ENCODE data around the gene SUPT3H.

The SUPT3H gene

DNA sequence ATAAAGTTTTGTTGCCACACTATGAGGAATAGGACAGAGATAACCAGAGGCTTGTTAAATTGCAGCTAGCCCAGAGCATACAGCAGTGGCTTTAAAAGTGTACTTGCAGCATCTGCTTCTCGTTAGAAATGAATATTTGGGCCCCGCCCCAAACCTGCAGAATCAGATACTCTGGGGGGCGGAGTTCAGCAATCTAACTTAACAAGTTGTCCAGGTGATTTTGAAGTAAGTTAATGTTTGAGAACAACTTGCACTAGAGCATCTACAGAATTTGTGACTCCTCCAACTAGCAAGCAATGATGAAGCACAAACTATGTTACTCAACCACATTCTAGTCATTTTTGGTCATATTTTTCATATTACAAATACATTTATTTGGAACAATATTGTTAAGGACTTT is 10.6 kb upstream of the SUPT3H start:
- DNase-seq (ENCODE audit: low read depth), result no peak

DNA sequence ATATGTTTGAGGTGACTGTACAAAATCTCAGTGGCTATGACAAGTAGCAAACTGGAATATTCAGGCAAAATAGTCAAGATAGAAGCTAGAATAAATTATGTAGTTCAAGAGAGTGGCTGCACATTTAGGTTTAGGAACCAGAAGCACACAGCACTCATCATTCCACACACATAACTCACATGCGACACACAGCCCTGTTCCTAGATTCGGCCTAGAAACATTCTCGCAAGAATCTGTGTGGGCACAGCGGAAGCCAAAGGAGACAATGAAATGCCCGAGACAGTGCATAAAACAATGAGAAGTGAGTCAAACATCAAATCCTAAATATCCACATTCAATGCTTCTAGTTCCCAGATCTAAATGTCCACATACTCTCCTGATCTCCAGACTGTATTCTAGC is 9.5 kb upstream of the SUPT3H start:
- DNase-seq (ENCODE audit: low read depth), result no peak

DNA sequence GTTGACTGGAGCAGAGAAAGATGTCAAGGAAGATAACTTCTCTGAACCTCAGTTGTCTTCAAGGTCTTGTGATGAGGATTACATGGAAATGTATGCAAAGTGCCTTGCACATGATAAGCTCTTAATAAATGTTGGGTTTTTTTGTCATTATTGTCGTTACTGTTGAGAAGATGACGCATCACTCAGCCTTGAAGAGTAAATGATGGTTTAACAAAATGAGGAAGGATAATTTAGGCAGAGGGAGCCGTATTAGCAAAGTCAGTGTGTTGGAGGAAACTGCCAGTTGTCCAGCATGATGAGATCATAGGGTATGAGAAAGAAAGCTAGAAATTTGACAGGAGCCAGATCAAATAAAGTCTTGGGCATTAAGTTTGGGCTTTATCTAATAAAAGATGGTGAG is 8.8 kb upstream of the SUPT3H start:
- DNase-seq (ENCODE audit: low read depth), result no peak

DNA sequence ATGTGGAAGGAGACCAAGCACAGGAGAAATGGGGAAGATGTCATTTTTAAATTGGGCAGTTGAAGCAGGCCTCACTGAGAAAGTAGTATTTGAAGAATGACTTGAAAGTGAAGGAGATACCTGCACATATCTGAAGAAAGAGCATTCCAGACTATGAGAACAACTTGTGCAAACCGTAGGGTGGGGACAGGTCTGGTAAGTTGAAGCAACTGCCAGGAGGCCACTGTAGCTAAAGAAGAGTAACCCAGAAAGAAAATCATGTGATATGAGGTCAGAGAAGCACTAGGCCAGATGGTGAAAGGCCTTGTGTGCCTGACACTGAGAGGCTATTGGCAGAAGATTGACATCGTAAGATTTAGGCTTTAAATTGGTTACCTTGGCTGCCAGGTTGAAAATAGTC is 4.7 kb upstream of the SUPT3H start:
- no peak for DNase-seq (ENCODE audit: low read depth)

DNA sequence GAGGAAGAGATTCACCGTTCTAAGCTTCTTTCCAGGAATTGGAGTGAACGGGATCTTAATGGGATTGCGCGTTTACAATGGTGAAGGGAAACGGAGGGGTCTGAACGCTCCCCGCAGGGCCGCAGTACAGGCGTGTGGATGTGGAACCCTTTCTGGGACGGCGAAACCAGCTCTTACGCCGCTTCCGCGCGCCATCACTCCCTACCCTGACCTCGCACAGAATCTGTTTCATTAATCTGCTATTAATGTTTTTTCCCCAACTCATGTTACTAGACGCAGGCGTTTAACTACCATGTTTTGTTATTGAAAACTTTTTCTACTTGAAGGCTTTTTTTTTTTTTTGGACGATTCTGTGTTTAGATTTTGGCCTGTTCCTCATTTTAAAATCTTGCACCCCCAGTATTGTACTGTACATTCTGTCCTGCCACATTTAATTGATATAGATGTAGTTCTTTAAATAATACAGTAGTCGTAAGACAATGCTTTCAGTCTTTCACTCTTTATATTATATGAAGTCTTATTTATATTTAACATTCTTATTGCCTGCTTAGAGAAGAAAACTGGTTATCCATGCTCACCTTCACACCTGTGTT is 696 bp upstream of the SUPT3H start:
- DNase-seq (ENCODE audit: low read depth), result no peak

DNA sequence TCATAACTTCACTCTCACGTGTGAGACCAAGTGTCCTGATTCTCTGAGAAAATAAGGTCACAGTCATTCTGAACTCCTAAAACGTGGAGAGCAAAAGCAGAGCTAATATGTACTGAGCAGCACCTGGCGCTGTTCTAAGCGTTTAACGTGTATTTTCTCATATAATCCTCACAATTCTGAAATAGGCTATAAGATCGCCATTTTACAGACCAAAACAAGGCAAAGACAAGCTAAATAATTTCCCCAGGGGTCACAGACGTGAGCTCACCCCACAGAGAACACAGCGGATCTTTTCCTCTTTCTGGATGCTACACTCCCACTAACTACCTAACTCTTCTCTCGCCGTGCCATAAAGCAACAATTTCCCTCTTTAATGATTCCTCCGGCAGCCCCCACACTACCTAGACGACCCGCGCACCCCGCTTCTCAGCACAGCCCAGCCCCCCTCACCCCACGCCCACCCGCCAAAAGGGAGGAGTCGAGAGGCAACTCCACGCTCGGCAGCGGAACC is 636 bp downstream of the SUPT3H start:
- DNase-seq (ENCODE audit: low read depth), result no peak

DNA sequence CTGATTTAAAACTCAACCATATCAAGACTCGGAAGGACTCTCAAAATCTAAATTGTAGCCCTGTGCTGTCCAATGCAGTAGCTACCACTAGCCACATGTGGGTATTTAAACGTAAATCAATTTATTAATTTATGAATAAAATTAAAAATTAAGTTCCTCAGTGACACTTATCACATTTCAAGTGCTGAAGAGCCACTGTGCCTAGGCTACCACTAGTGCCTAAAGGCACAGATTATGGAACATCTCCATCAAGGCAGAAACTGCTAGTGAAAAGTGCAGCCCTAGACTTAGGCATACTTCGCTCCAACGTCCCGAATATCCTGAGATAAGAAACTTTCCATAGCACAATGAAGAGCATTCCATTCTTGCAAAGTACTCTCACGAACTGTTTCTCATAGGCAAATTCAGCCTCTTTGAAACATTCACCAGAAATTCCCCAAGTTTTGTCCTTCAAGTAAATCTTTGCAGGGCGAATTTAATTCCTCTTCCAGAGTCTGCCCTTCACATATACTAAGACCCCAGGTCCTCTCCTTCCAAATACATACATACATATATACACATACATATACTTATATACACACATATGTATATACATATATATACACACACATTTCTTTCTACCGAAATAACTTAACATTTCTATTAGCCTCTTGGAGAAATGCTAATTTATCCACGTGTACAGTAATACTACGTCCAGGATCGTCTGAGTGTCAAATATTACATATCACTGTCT is 1.3 kb downstream of the SUPT3H start:
- DNase-seq (ENCODE audit: low read depth), result no peak

DNA sequence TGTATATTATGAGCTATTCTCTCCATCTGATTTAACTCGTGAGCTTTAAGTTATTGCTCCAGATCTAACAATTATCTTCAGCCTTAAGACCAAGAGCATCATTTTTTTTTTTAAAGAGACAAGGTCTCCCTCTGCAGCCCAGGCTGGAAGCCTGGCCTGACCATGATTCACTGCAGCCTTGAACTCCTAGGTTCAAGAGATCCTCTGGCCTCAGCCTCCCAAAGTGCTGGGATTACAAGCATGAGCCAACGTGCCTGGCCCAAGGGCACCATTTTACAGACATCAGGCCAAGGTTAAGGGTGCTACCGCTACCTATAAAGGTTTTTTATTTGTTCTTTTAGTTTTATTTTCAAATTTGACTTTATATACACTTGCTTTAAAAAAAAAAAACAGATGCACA is 2.3 kb downstream of the SUPT3H start:
- no peak for DNase-seq (ENCODE audit: low read depth)

DNA sequence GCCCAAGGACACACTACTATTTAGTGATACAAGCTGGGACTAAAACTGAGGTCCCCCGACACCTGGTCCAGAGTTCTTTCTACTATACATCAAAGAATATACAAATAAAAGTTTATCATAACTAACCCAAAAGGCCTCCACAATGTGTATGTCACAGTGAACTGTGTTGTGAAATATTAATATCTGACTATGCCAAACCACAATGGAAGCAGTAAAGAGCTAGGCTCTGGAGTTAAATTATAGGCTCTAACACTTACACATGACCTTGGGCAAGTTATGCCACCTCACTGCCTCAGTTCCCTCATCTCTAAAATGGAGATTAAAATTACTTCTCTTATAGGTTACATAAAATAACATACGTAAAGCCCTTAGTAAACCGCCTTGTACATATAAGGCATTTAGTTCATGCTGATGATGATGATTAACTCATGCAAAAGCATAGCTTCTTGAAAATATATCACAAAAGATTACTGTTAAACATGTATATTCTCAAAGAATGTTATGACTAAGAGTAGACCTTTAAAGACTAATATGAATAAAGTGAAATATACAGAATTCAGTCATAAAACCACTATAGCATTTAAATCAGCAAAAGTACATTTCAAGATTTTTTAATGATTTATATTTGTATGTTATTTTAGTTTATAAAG is 5.7 kb downstream of the SUPT3H start:
- no peak for DNase-seq (ENCODE audit: low read depth)

DNA sequence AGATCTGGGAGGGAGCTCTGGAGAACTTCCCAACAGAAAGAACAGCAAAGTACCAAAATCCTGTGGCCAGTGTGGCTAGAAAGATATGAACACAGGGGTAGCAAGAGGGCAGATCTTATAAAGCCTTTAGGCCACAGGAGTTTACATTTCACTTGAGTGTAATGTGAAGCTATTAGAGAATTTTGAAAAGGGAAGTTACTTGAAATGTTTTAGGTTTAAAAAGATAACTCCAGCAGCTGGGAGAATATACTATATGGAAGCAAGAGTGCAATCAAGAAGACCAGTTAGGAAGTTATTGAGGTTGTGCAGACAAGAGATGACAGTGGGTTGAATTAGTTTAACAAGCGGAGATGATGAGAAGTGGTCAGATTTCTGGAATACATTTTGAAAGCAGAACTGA is 7.9 kb downstream of the SUPT3H start:
- no peak for DNase-seq (ENCODE audit: low read depth)

DNA sequence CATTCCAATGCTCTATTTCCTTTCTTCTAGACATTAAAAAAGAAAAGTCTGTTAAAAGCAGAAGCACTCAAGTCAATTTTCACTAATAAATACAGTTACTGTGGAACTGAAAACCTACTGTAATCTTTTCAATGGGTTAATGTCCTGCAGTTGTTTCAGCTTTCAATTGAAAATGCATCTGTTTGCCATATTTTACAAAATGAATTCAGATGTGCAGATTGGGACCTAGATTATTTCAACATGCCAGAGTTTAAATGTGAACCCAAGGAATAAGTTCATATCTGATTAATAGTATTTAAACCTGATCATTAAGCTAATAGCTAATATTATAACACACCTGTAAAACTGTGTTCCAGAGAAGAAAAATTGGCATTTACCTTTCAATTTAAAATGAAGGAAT is 9.7 kb downstream of the SUPT3H start:
- DNase-seq (ENCODE audit: low read depth), result no peak

DNA sequence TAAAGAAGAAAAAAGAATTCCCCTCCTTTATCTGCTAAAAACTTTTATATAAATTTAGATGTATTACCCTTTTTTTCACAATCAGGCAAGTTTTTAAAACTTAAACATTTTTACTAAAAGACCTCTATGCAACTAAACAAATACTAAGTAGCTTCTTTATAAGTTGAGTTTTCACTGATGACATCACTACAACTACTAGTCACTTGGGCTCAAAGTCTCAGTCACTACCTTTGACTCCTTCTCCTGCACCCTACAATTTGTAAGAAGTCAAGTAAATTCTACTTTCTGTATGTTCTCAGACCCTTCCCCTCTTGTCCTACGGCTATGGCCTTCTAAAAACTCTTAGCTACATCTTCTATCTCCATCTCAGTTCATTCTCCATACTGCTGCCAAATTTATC is 11.2 kb downstream of the SUPT3H start:
- DNase-seq (ENCODE audit: low read depth), result no peak

DNA sequence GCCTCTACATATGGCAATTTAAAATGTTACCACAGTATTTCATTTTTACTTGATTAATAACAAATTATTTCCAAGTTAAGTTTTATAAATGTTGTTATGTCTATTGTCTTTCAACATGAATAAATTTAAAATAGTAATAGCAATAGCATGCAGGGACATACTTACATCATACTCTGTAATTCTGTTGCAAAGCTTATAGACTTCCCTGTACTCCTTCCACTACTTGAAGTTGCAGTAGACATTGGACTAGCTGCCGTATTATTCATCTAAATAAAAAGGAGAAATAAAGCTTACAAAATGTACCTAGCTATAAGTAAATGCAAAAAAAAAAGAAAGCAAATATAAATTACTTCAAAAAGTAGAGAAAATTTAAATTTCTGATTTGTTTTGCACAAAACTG is 12.7 kb downstream of the SUPT3H start:
- DNase-seq (ENCODE audit: low read depth), result no peak

DNA sequence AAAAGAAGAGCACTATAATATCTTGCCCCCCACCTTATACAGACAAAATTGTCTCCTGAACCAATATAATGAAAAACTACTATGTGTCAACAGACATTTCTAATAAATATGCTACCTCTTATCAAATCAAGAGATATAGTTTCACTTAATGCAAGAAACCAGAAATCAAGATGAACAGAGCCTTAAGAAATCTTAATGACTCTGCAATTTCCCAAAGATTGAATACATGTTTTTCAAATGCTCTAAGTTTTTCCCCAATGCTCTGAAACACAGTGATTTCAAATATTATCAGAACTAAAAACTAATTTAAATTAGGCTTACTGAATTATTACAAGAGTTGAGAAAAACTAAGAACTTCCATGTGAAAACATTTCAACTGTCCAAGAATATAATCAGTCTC is 13.3 kb downstream of the SUPT3H start:
- DNase-seq (ENCODE audit: low read depth), result no peak

DNA sequence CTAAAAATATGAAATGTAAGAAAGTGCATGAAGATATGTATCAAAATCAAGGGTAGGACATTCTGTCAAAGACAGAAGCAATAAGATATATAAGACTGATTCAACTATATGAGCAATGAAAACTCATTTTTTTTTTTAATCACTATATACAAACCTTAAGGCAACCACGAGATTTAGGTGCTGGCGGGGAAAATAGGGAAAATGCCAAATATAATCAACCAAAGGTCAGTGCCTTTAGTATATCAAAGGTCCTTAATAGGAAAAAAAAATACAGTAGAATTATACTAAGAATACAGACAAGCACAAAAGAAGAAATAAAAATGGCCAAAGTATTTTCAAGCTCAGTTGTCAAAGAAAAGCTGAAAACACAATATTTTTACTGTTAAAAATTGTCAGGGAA is 24.1 kb downstream of the SUPT3H start:
- no peak for DNase-seq (ENCODE audit: low read depth)

DNA sequence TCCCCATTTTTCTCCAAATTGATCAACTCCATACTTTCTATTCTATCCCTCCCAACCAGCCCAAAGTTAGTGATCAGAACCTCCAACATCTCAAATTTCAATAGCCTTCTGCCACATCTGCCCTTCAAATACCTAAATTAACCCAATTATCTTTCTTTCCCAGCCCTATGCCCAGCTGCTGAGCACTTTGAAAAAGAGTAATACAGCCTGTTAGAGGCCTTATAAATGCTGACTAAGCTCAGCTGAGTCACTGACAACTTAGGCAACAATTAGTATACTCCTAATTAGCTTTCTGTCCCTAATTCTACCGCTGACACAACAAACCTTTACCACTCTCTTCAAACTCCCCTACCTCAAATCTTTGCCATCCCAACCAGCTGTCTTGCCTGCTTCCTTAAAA is 26.1 kb downstream of the SUPT3H start:
- no peak for DNase-seq (ENCODE audit: low read depth)

DNA sequence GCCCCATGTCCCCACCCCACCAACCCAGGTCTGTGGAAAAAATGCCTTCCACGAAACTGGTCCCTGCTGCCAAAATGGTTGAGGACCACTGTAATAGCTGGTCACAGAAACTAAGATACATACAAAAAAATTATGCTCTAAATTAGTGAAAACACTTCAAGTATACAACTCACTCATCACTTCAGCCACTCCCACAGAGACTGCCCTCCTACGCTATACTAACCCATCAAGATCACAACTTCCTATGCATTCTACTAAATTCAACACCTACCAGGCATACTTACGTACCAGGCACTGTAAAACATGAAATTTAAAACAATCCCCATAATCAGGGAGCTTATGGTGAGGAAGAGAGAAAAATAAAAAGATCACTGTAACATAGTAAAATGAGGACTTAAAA is 26.7 kb downstream of the SUPT3H start:
- DNase-seq (ENCODE audit: low read depth), result no peak

DNA sequence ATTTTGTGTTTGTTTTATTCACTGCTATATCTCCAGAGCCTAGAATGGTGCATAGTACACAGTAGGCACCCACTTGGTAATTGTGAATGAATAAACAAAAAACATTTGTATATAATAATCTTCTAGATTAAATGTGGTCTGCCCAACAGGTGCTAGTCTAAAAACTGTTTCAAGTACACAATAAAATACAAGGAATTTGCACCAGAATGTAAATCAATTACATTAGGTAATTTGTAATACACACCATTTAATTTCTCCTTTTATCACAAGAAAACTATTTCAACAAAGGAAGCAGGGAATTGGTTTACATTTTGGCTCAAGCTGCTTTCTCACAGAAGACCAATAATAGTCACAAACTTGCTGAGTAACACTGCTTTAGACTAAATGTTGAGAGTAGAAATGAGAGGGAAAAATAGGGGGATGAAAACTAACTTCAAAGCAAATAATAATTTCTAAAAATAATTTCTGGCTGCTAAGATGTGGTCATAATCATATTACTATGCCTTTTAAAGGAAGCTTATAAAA is 27.5 kb downstream of the SUPT3H start:
- DNase-seq (ENCODE audit: low read depth), result no peak

DNA sequence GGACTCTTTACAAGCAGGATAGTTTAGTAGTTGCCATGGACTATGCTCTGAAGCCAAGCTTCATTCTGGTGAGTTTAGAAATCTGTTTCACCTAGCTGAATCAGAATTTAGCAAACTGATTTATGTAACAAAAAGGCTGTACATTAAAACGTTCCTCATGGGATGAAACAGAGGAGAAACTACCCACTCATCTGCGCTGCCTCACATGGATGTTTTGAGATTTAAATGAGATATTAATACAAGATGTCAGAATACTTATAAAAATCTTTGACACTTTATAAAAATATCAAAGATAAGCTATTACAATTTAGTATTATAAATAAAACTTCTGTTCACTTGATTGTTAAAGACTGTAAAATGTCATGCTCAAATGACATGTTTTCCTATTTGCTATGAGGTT is 32.8 kb downstream of the SUPT3H start:
- no peak for DNase-seq (ENCODE audit: low read depth)

DNA sequence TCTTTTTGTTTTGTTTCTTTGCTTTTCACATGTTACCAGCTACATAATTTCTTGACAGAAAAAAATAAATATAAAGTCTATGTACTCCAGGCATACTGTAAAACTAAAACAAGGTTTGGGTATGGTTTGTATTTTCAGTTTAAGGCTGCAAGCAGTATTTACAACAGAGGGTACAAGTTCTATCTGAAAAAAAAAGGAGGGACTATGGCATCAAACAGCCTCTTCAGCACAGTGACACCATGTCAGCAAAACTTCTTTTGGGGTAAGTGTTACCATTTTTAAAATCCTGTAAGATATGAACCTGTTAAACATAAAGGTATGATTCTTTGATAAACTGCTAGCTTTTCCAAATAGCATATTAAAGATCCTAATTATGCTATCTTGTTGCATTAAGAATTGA is 49.2 kb downstream of the SUPT3H start:
- DNase-seq (ENCODE audit: low read depth), result no peak

DNA sequence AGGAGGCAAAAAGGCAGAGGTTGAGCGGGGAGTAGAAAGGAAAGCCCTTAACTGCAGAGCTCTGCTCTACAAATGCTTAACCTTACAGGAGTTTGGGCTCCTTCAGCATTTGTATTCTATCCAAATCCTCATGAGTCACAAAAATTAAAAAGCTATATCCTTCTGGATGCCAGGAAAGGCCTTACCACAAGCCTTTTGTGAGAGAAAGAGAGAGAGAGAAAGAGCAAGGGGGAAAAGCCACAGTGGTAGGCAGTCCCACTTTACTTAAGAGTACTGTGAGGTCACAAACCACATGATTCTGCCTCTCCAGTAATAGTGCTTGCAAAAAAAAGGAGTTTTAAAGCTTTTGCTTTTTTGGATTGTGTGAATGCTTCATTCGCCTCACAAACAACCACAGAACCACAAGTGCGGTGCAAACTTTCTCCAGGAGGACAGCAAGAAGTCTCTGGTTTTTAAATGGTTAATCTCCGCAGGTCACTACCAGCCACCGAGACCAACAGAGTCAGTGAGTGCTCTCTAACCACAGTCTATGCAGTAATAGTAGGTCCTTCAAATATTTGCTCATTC is 49.7 kb downstream of the SUPT3H start, which contains the start of gene RUNX2:
Gene RUNX2 (plus strand): TSS at position 375 of the 567 bp plus-strand sequence. CDS start 397 bp downstream, outside the sequence.
- no peak for DNase-seq (ENCODE audit: low read depth)

DNA sequence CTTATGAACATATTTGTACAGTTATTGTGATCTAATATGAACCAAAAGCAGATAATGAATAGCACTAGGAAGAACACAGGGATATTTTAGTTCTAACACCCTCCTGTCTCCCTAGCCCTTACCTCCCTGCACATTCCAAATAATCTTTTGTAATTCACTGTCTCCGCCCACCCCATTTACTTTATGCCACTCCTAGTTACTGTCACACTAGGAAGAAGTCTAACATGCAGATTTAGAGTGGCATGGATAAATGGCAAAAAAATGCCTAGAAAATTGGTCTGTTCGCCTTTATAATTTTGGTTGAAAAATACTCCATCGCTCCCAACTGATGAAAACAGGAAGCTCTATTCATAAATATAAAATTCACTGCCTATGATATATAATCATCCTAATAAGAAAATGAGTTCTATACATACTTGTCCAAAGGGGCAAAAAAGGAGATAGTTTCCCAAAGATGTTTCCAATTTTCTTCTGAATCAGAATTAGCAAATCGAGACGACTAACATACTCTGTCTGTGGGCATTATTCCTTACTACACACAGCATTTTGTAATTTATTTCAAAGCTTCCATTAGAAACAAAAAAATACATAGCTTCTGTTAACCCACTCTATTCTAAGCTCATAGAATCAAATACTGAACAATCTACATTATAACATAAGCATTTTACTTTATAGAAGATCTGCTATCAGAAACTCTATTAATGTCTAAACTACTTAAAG is 50.9 kb downstream of the SUPT3H start:
- DNase-seq (ENCODE audit: low read depth), result no peak

All from stimulated activated CD8-positive, alpha-beta memory T cell treated with anti-CD3 and anti-CD28 coated beads, Interleukin-15, amount 100 ng/mL, for 24 hours (primary cell).